Stimulated activated CD4-positive, alpha-beta T cell treated with anti-CD3 and anti-CD28 coated beads, Interleukin-12 subunit alpha, Interleukin-12 subunit beta, amount 100 ng/mL, for 4 hours (primary cell): ENCODE measurements around the gene PRKCE.
A peak's percentile ranks its signal among the peaks of the same experiment; 100 is the strongest.

Experiments used
- DNase-seq: peaks from one replicate; pipeline ENCODE4 v3.0.0-alpha.2; 2020

The PRKCE gene

DNA sequence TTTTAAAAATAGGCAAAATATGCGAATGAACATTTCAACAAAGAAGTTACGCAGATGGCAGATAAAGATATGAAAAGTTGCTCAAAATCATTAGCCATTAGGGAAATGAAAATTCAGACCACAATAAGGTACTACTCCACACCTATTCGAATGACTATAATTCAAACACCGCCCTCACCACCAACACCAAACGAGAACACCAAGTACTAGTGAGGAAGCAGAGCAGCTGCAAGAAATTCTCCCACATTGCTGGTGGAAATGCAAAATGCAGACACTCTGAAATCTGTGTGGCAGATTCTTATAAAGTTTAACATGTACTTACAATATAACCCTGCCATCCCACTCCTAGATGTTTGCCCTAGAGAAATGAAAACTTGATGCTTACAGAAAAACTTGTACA is 17.3 kb upstream of the PRKCE start:
- DNase-seq, result no peak

DNA sequence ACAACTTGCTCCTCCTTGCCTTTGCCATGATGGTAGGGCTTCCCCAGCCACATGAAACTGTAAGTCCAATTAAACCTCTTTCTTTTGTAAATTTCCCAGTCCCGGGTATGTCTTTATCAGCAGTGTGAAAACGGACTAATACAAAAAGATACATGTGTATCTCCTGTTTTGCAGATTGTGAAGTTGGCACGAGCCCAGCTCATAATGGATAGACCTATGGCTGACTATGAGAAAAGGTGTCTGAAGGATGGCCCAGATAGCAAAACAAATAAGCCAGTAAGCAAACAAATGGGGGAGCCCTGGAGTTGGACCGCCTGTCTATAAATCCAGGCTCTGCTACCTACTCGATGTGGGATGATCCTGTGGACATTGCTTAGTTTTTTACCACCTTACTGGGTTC is 15.5 kb upstream of the PRKCE start:
- no peak for DNase-seq

DNA sequence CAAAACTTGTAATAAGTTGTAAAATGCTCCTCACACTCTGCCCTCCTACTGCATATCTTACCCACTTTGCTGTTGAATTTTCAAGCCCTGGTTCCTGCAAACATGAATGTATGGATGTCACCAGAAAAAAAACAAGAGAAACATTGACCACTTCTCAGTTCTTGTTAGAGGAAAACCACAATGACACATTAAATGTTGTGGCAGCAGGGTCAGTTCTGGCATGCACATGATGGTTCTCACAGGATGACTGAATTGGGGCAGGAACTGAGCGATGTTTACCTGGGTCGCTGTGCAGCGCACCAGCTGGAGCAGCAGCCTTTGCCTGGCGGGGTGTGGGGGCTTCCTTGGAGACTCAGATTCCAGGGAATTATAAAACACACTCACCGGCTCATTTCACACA is 14.0 kb upstream of the PRKCE start:
- DNase-seq, result no peak

DNA sequence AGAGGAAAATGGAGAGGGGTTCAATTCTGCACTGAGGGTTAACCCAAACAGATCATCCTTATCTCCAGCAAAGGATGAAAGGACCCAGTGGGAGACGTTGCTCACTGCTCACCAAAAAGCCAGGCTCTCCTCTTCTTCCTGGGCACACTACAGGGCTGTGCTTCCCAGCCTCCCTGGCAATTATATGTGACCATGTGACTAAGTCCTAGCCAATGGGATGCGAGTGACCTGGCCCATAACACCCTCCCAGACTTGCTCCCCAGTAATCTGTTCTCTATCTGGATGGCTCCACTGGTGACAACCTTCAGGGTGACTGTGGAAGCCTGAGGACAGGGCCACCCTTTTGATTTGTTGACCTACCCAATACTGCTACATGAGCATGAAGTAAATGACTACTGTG is 10.9 kb upstream of the PRKCE start:
- no peak for DNase-seq

DNA sequence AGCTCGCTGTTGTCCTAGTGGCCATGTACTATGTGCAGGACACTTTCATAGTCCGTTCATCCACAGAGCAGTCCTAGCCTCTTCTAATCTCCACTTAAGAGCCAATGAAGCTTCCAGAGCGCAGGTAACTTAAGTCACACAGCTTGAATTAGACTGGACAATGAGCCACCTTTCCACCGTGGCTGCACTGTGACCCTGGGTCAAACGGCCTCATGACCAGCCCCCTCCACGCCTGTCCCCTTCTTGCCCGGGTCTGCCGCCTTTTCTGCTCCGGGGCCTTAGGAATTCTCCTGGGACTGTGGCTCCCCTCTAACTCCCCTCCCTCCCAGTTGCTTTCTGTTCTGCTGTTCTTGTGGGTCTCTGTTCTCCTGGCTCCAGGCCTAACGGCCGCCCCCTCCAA is 8.4 kb upstream of the PRKCE start:
- no peak for DNase-seq

DNA sequence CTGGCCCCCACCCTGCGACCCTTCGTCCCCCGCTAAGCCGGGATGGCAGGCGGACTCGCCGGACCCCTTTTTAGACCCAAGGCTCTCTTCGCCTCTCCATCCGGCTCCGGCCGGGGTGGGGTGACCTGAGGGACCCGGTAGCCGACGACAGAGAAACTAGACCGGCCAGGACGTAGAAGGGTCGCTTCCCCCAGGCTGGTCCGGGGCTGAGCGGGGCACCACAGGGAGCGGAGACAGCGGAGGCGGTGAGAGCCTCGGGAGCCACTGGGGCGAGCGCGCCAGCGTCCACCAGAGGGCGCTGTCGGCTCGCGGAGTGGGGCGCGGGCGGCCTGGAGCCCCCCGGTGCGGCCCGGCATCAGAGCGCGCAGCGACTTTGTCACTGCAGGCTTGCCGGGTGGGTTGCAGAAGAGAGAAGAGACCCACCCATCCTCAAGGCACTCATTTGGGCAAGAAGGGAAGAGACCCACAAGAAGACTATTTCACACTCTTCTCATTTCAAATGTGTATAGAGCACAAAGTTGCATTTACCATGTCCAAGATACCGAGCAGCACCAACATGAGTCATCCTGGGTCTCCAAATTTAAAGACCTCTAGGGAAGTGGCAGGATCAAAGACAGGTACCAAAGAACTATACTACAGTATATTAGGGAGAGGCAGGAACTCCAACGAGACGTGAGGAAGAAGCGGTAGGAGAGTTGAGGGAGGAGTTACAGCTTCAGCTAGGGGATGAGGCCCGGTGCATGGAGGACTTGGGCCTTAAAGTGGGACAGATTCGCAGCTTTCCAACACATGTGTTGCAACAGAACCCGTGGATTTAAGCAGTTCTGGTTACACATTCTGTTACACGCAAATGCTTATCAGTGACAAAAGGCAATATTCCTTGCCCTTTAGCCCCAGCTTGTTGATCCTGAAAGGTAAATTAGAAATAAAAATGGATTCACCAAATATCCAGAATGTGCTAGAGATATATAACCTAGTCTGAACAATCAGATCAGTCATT is 7.6 kb upstream of the PRKCE start:
- DNase-seq, result peak; percentile 80

DNA sequence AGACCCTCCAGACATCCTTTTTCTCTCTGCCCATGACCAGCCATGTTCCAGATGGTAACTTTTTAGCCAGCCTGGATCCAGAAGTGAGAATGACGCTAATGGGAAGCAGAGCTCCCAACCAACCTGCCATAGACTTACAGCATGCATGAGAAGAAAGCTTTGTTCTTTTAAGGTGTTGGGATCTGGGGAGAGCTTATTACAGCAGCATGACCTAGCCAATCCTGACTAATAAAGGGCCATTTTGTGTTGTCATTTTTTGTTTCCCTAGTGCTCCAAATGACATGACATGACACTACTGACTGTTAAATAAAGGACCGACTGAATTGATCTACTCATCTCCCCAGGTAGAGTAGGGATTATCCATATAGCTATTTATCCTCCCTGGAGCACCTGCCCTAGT is 5.2 kb upstream of the PRKCE start:
- DNase-seq, result no peak

DNA sequence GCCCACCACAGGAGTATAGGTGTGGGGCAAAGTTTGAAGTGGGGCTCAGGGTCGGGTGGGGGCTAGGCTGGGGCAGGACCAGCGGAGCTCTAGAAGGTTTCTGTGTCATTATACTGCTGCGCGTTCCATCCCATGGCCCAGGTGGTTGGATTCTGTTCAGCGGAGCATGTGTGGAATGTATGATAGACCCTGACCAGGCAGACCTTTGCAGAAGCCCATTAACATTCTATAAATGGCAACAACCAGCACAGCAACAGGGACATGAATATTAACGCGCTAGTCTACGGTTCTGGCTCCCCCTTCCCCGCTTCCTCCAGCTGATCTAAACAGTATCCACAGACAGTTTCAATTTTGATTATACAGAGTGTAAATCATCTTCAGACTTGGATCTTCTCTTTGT is 4.1 kb upstream of the PRKCE start:
- no peak for DNase-seq

DNA sequence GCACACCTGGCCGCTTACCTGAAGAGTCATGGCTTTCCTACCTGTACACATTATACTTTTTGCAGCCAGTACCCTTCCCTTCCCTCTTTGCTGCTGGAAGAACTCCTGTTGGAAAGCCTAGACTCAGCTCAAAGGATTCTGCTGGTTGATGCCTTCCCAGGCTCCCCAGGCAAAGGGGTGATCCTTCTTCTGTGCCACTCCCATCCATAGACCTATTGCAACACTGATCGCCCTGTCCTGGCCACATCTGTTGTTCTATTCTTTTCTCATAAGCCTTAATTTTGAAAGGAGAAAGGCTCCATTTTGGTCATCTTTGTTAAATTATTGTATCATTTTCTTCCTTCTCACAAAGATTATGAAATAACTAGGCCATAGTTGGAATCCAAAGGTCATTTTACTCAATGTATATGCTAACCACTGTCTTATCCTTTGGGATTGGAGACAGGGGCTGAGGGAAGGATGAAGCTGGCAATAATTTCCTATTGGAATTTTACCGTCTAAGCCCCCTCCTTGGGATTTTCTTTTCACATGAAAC is 3.4 kb upstream of the PRKCE start:
- no peak for DNase-seq

DNA sequence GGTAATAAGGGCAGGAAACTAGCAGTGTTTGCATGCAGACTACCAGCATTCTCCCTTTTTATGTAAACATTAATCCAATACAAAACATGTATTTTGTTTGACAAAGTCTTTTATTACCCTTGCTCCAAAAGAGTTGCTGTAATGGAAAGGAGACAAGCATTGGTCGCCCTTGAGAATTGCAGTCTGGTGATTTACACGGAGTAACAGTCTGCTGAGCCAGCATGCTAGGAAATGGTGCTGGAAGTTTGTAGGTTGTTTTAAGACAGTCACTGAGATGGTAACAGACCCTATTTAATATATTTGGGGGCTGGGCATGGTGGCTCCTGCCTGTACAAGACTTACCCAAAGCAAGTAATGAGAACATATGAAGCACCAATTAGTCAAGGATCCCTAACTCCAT is 2.8 kb upstream of the PRKCE start:
- no peak for DNase-seq

DNA sequence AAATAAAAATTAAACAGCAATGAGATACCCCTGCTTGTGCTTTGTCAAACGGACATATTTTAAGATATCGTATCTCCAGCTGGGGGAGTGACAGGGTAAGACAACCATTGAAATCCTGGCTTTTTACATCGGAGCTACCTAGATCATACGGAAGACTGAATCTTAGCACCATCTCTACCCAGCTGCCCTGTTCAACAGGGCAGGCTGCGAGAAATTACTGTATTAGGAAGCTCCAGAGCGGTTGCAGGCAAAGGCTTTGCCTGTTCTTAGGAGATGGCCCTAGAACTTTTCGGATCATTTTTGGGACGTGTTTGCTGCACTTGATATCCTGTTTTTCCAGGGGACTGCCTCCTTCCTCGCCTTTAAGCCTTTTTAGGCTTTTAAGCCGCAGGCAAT is 2.0 kb upstream of the PRKCE start:
- no peak for DNase-seq

DNA sequence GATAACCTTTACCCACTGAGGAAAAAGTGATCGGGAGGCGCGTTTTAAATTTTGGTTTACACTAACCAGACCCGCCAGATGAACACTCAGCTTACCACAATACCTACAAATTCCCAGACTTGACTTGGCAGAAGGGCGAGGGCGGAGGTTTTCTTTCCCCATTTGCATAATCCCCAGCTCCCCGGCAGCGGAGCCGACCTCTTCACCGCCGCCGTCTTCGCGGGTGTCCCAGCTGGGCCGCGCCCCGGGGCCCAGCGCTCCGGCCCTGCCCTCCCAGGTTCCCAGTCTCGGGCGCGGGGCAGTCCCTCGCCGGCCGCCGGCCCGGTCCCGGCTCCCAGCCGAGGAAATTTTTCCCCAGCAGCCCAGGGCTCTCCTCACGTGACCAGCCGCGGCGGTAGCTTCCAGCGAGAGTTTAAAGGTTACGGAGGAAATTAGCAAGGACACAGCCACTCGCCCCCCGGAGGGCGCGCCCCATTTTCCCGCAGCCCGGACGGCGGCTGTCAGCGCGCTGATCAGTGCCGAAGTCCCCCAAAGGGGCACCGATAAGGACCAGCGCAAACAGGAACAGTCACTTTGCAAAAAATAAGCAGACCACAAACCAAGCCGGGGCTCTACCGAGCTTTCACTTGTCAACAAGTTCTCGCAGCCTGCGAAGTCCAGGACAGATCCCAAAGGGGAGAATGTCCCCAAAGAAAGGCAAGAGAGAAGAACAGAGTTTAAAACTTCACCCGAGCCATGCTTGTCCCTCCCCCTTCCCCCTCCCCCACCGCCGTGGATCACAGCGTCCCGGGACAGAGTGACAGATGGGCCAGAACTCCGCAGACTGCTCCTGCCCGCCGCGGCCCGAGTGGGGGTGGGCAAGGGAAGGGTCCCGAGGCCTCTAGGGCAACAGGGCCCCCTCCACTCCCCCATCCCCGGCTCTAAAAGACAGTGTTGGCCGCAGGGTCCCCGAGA is 1.3 kb upstream of the PRKCE start:
- DNase-seq, result peak; percentile 55

DNA sequence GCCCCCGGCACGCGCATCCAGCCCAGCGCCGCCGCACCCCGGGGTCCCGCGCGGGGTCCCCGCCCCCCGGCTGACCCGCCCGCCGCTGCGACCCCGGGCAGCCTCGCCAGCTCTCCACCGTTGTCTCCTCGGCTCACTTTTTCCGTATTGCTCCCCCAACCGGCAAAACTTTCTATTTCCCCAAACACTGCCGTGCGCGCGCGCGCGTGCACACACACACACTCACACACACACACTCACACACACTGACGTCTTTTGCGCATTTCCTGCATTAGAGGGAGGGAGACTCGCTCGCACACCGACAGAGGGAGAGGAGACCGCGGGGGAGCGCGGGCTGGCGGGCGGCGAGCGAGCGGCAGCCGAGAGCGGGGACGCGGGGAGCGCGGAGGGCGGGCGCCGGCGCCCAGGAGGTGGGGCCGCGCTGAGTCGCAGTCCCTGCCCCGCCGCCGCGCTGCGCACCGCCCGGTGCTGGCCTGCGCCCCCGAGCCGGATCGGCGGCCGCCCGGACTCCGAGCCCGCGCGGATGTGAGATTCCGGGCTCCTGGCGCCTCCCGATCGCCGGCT is 542 bp upstream of the PRKCE start:
- peak; percentile 83 for DNase-seq

DNA sequence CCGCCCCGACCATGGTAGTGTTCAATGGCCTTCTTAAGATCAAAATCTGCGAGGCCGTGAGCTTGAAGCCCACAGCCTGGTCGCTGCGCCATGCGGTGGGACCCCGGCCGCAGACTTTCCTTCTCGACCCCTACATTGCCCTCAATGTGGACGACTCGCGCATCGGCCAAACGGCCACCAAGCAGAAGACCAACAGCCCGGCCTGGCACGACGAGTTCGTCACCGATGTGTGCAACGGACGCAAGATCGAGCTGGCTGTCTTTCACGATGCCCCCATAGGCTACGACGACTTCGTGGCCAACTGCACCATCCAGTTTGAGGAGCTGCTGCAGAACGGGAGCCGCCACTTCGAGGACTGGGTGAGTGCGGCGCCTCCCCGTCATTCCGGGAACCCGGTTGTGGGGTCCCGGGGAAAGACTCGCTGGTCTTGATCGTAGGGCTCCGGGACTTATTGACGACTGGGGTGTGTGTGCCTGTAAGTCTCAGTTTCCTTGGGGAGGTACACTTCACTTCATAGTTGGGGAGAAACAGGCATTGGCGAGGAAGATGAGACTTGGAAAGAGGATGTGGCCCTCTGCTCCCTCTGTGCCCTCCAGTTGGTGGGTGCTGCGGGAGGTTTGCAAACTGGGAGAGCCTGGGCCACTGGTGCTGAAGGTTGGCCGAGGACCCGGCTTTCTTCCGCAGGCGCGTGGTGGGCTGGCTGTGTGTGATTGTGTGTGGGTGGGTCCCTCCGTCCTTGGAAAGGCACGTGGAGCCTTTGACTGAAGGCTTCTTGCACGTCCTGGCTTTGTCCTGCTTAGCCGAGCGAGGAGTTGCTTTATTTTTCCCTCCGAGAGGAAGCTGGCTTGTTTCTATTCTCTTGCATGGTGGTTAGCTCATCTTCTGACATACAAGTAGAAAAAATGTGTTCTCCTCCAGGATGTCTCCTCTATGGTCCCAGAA is 886 bp downstream of the PRKCE start:
- DNase-seq, result peak; percentile 25

DNA sequence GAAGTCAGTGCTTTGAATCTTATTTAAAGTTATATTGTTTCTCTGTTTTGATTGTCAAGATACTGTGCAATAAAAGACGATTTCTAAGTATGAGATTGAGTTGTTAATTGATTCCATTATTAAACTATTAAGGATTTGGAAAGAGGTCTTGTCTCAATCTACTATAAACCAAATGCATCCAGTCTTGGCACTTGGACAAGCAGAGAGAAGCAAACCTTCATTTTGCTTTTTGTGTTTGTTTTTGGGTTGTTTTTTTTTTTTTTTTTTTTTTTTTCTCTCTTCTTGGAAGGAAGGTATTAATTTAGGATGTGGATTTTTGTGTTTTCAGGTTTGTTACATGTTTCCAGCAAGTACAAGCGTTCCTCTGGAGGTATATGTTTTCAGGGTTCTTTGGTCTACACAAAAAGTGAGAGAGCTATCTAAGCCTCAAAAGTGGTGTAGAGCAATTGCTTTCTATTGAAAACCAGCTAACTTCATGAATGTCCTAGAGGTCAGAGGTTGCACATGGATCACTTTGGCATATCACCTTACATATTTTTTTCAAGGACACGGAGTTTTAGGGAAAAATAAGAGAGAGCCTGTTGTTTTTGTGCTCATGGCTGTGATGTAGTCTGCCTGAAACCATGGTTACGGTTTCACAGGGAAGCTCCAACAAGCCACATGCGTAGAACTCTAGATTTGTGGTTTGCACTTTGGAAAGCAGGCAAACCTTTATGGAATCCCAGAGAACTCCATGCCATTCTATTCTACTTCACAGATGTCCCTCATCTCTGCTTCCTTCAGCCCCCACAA is 1.8 kb downstream of the PRKCE start:
- DNase-seq, result no peak

DNA sequence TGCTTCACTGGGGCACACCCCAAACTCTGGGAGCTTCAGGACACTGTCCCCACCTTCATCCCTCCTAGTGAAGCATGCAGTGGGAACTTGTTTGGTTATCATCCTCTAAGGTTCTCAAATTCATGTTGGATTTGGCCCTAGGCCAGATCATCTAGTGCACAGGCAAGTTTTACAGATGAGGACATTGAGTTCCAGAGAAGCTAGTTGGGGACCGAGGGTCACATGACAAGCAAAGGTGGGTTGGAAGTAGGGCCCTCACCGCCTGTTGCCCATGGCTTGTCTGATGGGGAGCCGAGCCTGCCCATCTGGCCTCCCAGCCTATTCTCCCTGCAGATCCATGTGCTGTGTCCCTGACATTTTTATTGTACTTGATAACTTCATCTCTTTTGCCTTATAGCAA is 2.8 kb downstream of the PRKCE start:
- DNase-seq, result no peak

DNA sequence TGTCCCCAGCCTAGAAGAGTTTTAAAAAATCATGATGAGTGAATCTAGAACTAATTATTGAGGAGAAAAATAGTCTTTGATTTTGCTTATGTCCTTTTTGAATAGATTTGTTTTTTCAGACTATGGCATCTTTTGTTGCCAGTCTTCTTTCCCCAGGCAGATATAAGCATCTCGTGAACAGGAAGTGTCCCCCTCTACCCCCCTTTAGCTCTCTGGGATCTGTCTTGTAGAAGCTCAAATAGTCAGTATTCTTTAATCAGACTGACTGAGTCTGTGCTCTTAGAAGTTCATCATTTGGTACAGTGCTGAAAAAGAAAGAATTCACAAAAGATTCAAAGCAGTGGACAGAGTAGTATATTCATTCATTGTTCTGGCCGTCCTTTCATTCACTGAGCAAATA is 10.4 kb downstream of the PRKCE start:
- DNase-seq, result no peak

DNA sequence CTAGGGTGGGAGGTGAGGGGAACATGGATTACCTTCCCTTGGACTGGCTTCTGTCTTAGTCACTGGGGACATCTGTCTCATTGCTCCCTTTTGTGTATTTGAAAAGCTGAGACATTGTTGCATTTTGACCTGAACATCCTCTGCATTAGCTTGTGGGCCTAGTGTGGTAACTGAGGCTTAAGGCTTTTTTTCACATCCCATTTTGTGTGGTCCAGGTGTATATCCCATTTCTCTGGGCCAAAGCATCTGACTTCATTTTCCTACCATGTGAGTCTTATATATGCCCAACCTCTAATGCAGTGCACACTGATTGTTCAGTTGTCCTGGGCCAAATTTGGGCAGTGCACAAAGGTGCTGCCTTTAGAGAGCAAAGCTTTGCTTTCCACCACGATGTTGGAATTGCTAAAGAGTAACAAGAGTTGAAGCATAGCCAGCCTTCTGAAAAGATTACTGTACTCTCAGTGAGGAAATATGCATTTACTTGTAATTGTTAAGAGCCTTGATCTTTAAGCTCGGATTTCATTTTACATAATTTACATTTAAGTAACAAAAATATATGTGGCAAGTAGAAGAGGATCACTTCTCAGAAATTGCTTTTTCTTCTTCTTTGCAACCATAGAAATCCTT is 13.3 kb downstream of the PRKCE start:
- no peak for DNase-seq

DNA sequence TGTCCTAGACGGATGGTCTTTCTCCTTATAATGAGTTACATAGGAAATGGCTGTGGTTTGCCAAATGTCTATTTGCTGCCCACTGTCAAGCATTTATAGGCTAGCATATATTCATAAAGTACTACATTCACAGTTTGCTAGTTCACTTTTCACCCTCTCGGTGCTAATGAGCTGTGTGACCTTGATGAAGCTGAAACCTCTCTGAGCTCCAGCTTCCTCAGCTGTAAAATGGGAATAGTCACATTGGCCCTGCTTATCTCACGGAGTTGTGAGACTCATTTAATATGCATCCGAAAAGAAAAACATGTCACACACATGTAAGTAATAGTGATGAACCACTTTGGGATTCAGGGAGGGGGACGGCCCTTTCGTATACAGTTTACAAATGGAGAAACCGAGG is 17.0 kb downstream of the PRKCE start:
- no peak for DNase-seq

DNA sequence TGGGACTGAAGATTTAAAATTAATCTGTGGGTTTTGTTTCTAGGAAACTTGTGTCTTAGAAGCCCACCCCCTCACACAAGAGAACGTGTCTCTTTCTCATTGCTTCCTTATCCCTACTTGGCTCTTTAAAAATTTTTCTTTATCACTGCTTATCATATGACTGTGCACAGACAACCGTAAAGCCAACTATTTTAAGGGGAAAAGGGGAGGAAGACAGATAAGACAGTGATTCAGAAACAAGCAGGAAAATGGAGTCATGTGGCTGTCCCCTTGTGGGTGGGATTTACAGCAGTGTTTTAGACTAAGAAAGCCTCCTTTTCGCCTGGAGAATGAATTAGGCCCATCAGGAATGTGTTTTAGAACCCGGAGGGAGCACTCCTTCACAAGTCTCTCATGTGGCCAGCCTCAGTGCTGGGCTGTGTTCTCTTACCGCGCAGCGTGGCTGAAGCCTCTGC is 17.6 kb downstream of the PRKCE start:
- no peak for DNase-seq

DNA sequence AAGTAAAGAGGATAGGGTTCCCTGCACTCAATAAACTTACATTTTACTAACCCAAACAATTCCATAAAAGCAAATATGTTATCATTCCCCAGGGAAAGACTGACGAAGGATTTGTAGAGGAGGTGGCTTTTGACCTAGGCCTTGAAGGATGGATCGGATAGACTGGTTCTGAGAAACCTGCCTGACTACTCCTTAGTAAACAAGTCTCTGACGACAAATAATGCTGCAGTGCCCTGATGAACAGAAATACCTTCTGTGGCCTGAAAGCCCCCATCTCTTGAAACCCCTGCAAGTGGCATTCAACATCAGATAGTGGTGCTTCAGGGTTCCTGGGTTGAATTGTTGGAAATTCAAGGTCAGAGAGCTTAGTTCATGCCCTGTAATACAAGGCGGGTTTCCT is 19.2 kb downstream of the PRKCE start:
- DNase-seq, result no peak
